SK-N-SH (cell line): ENCODE data around the gene PGP. TPM values are rescaled to one million over a fixed set of nuclear protein-coding genes. Genes with fewer than 3 reads are reported as not detected.
A peak's percentile ranks its signal among the peaks of the same experiment; 100 is the strongest.

Source experiments
- CTCF ChIA-PET: fragments of 300-600, 350-600 bp; formaldehyde crosslinking; extraction: SDS; loops from one replicate; lab custom pipeline; 2021; lab: Yijun Ruan, JAX
- POLR2A ChIA-PET: fragments of 350-600 bp; sonication (Branson Sonifier 250); formaldehyde crosslinking; extraction: SDS; loops from one replicate; lab custom pipeline; 2020; ENCODE audit warnings: antibody characterized with exemption, inconsistent platforms; lab: Yijun Ruan, JAX
- DNase-seq: peaks from one replicate; pipeline ENCODE4 v3.0.0; 2012
- H2AFZ ChIP-seq: fragments of 200-600 bp; sonication (generic); 2 replicates; pipeline ENCODE4 v1.8.1; 2016; ENCODE audit warnings: antibody characterized with exemption, mild to moderate bottlenecking, low read depth
- H3F3A ChIP-seq: fragments of 200-600 bp; sonication (generic); replicated peaks from 2 replicates; pipeline ENCODE3; 2016; ENCODE audit warnings: antibody characterized with exemption, mild to moderate bottlenecking; ENCODE audit not compliant: insufficient read depth
- H3K27ac ChIP-seq, 2 experiments: fragments of 200-500 bp in 1 of 2; fragments of 200-600 bp in 1 of 2; sonication (Bioruptor generic) in 1 of 2; sonication (generic), shearing (Covaris generic) in 1 of 2; 2 replicates each; pipeline versions ENCODE4 v1.5.1 to v1.6.1; 2014 to 2016; ENCODE audit warnings: low read depth in 2 of 2, inconsistent platforms in 1 of 2, low read length in 1 of 2, mild to moderate bottlenecking in 1 of 2, mixed read lengths in 1 of 2
- H3K27me3 ChIP-seq: fragments of 200-600 bp; sonication (generic), shearing (Covaris generic); 2 replicates; pipeline ENCODE4 v1.6.1; 2016; ENCODE audit warnings: mixed run types; ENCODE audit not compliant: insufficient read depth
- H3K36me3 ChIP-seq, 2 experiments: fragments of 200-500 bp in 1 of 2; fragments of 200-600 bp in 1 of 2; sonication (Bioruptor generic) in 1 of 2; sonication (generic) in 1 of 2; replicated peaks in 1 of 2; 2 replicates each; pipeline versions ENCODE3 to v1.5.1; 2014 to 2016; ENCODE audit warnings: low read length in 1 of 2, mild to moderate bottlenecking in 1 of 2; ENCODE audit not compliant: insufficient read depth in 2 of 2, control insufficient read depth in 1 of 2
- H3K4me1 ChIP-seq, 2 experiments: fragments of 200-500 bp in 1 of 2; fragments of 200-600 bp in 1 of 2; sonication (Bioruptor generic) in 1 of 2; sonication (generic), shearing (Covaris generic) in 1 of 2; 2 replicates each; pipeline versions ENCODE4 v1.5.1 to v1.6.1; 2014 to 2016; ENCODE audit warnings: low read depth in 1 of 2, low read length in 1 of 2, mixed run types in 1 of 2; ENCODE audit not compliant: insufficient read depth in 2 of 2, control insufficient read depth in 1 of 2
- H3K4me2 ChIP-seq: fragments of 200-600 bp; sonication (generic), shearing (Covaris generic); 2 replicates; pipeline ENCODE4 v1.6.1; 2017; ENCODE audit warnings: mixed run types
- H3K4me3 ChIP-seq, 2 experiments: fragments of 200-500 bp in 1 of 2; fragments of 200-600 bp in 1 of 2; sonication (Bioruptor generic) in 1 of 2; sonication (generic), shearing (Covaris generic) in 1 of 2; 2 replicates each; pipeline versions ENCODE4 v1.5.1 to v1.8.1; 2014 to 2016; ENCODE audit warnings: low read depth in 2 of 2, inconsistent platforms in 1 of 2, low read length in 1 of 2, mild to moderate bottlenecking in 1 of 2, mixed read lengths in 1 of 2, moderate library complexity in 1 of 2
- H3K79me2 ChIP-seq: fragments of 200-600 bp; sonication (generic); 2 replicates; pipeline ENCODE4 v1.8.1; 2017; ENCODE audit warnings: mild to moderate bottlenecking; ENCODE audit not compliant: insufficient read depth
- H3K9ac ChIP-seq: fragments of 200-600 bp; sonication (generic); 2 replicates; pipeline ENCODE4 v1.6.1; 2017; ENCODE audit warnings: mixed run types
- H3K9me2 ChIP-seq: fragments of 200-600 bp; sonication (generic); 2 replicates; pipeline ENCODE4 v1.6.1; 2017; ENCODE audit warnings: mixed run types
- H3K9me3 ChIP-seq: fragments of 200-600 bp; sonication (generic); 2 replicates; pipeline ENCODE4 v1.6.1; 2017; ENCODE audit warnings: mixed run types, mild to moderate bottlenecking, moderate library complexity
- H4K20me1 ChIP-seq: fragments of 200-600 bp; sonication (generic); 2 replicates; pipeline ENCODE4 v1.6.1; 2017; ENCODE audit warnings: mild to moderate bottlenecking, mixed run types; ENCODE audit not compliant: insufficient read depth
- CHD2 ChIP-seq: fragments of 150-350 bp; IDR thresholded peaks from 2 replicates; pipeline ENCODE4 v1.6.1; 2018; ENCODE audit warnings: low read length; ENCODE audit not compliant: partially characterized antibody
- ELF1 ChIP-seq: IDR thresholded peaks from 2 replicates; pipeline ENCODE4 v1.4.0; 2012
- FOSL2 ChIP-seq: IDR thresholded peaks from 2 replicates; pipeline ENCODE4 v1.4.0; 2012; ENCODE audit warnings: low read depth, mild to moderate bottlenecking, moderate library complexity, borderline replicate concordance
- GABPA ChIP-seq: IDR thresholded peaks from 2 replicates; pipeline ENCODE4 v1.4.0; 2012; ENCODE audit warnings: low read depth, mild to moderate bottlenecking
- JUND ChIP-seq: IDR thresholded peaks from 2 replicates; pipeline ENCODE4 v1.4.0; 2012
- MEF2A ChIP-seq: IDR thresholded peaks from 2 replicates; pipeline ENCODE4 v1.4.0; 2012; ENCODE audit warnings: low read depth, borderline replicate concordance
- MXI1 ChIP-seq: IDR thresholded peaks from 2 replicates; pipeline ENCODE4 v1.6.1; 2012; ENCODE audit warnings: mild to moderate bottlenecking, low read depth, low read length, improper control_type of control experiment
- POLR2AphosphoS5 ChIP-seq: IDR thresholded peaks from 2 replicates; pipeline ENCODE4 v1.6.1; 2012; ENCODE audit warnings: low read depth, low read length
- RAD21 ChIP-seq: IDR thresholded peaks from 2 replicates; pipeline ENCODE4 v1.6.1; 2012; ENCODE audit warnings: mild to moderate bottlenecking, low read length
- SIN3A ChIP-seq: IDR thresholded peaks from 2 replicates; pipeline ENCODE4 v1.6.1; 2012; ENCODE audit warnings: low read depth, mild to moderate bottlenecking, low read length, moderate library complexity, borderline replicate concordance
- TAF1 ChIP-seq: IDR thresholded peaks from 2 replicates; pipeline ENCODE4 v1.6.1; 2012; ENCODE audit warnings: low read depth, mild to moderate bottlenecking, low read length, moderate library complexity, borderline replicate concordance
- YY1 ChIP-seq: IDR thresholded peaks from 2 replicates; pipeline ENCODE4 v1.4.0; 2012; ENCODE audit warnings: low read depth, mild to moderate bottlenecking
- WGBS: methylation state at CpG from one replicate; pipeline ENCODE4 v1.1.6; 2017; ENCODE audit warnings: low lambda C conversion rate; 5-methylcytosine and 5-hydroxymethylcytosine counted together
- polyA plus RNA-seq, 3 experiments: library from polyadenylated mRNA; depleted of rRNA; stranded (reverse); fragments of >200 nt; gene quantifications; 2 replicates each; pipeline ENCODE4 v1.2.3, GENCODE V29; 2012
- TF ChIP-seq, protein P1 (sequence below): IDR thresholded peaks from 2 replicates; pipeline ENCODE4 v1.4.0; 2012; ENCODE audit warnings: low read depth
- TF ChIP-seq, protein P2 (sequence below): IDR thresholded peaks from 2 replicates; pipeline ENCODE4 v1.4.0; 2012; ENCODE audit warnings: low read depth, borderline replicate concordance
- TF ChIP-seq, protein P3 (sequence below): IDR thresholded peaks from 2 replicates; pipeline ENCODE4; 2012
- TF ChIP-seq, protein P4 (sequence below): IDR thresholded peaks from 2 replicates; pipeline ENCODE4 v1.6.1; 2012; ENCODE audit warnings: mild to moderate bottlenecking, low read depth, low read length, moderate library complexity

Gene PGP
- polyA plus RNA-seq, 1 of the 3 experiments (the other 2 are of a cell fraction): 10.3 TPM

DNA sequence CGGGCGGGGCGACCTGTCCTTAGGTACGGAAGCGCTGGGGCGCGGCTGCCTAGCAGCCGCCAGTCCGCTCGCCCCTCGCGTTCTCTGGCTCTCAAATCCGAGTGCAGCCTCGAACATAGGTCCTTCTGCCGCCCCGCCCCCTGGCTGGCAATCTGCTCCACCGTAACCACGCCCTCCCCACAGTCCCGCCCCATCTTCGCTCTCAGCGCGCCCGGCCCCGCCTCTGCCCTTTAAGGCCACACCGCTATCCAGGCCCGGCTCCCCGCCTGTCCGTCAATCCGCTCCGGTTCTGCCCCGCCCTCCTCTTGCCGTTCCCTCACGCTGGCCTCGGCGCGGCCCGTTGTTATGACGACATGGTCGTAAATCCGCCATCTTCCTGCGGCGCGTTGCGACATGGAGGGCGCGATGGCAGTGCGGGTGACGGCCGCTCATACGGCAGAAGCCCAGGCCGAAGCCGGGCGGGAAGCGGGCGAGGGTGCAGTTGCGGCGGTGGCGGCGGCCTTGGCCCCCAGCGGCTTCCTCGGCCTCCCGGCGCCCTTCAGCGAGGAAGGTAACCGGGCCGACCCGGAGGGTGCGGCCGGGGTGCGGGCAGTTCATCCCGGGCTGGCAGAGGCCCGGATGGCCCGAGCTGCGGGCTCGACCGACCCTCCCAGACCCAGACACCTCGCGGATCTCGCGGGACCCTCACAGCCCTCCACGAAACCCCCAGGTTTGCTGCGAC lies 8.7 kb upstream of the PGP start, which contains the start of gene E4F1:
Gene E4F1, plus strand, starts transcription at position 371 of the 721 bp plus-strand sequence. Its CDS starts 23 bp downstream, at position 394.
- peak within 1 kb of the TSS; percentile 72 to 96 for H3K4me3 ChIP-seq
- peaks cover 26% of the 10 kb centered on the region for H4K20me1 ChIP-seq
- peak within 1 kb of the TSS; percentile 91 for H3K4me2 ChIP-seq
- peak within 1 kb of the TSS; percentile 62 to 75 for H3K27ac ChIP-seq
- no peaks in the 10 kb centered on the region for H3F3A ChIP-seq
- no peaks in the 10 kb centered on the region for H3K9me3 ChIP-seq
- WGBS: 1% methylated on average over 27 of the region's 82 CpGs
- CTCF ChIA-PET: interaction anchor here (1.5 kb wide), 1 partner anchor 29 kb away, joined by 5 read pairs; no protein-coding TSS in a partner anchor
- TF ChIP-seq MXI1: peak; percentile 97
- TF ChIP-seq RAD21: no peak
- TF ChIP-seq GABPA: peak; percentile 42; the same call in 1 of the 2 replicates
- TF ChIP-seq, protein P1, sequence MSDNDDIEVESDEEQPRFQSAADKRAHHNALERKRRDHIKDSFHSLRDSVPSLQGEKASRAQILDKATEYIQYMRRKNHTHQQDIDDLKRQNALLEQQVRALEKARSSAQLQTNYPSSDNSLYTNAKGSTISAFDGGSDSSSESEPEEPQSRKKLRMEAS: peak; percentile 84
- TF ChIP-seq, protein P2, sequence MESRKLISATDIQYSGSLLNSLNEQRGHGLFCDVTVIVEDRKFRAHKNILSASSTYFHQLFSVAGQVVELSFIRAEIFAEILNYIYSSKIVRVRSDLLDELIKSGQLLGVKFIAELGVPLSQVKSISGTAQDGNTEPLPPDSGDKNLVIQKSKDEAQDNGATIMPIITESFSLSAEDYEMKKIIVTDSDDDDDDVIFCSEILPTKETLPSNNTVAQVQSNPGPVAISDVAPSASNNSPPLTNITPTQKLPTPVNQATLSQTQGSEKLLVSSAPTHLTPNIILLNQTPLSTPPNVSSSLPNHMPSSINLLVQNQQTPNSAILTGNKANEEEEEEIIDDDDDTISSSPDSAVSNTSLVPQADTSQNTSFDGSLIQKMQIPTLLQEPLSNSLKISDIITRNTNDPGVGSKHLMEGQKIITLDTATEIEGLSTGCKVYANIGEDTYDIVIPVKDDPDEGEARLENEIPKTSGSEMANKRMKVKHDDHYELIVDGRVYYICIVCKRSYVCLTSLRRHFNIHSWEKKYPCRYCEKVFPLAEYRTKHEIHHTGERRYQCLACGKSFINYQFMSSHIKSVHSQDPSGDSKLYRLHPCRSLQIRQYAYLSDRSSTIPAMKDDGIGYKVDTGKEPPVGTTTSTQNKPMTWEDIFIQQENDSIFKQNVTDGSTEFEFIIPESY: peak; percentile 52; the same call in 1 of the 2 replicates
- TF ChIP-seq, protein P3, sequence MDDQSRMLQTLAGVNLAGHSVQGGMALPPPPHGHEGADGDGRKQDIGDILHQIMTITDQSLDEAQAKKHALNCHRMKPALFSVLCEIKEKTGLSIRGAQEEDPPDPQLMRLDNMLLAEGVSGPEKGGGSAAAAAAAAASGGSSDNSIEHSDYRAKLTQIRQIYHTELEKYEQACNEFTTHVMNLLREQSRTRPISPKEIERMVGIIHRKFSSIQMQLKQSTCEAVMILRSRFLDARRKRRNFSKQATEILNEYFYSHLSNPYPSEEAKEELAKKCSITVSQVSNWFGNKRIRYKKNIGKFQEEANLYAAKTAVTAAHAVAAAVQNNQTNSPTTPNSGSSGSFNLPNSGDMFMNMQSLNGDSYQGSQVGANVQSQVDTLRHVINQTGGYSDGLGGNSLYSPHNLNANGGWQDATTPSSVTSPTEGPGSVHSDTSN: peak; percentile 98
- TF ChIP-seq SIN3A: peak; percentile 94; the same call in 1 of the 2 replicates
- TF ChIP-seq, protein P4, sequence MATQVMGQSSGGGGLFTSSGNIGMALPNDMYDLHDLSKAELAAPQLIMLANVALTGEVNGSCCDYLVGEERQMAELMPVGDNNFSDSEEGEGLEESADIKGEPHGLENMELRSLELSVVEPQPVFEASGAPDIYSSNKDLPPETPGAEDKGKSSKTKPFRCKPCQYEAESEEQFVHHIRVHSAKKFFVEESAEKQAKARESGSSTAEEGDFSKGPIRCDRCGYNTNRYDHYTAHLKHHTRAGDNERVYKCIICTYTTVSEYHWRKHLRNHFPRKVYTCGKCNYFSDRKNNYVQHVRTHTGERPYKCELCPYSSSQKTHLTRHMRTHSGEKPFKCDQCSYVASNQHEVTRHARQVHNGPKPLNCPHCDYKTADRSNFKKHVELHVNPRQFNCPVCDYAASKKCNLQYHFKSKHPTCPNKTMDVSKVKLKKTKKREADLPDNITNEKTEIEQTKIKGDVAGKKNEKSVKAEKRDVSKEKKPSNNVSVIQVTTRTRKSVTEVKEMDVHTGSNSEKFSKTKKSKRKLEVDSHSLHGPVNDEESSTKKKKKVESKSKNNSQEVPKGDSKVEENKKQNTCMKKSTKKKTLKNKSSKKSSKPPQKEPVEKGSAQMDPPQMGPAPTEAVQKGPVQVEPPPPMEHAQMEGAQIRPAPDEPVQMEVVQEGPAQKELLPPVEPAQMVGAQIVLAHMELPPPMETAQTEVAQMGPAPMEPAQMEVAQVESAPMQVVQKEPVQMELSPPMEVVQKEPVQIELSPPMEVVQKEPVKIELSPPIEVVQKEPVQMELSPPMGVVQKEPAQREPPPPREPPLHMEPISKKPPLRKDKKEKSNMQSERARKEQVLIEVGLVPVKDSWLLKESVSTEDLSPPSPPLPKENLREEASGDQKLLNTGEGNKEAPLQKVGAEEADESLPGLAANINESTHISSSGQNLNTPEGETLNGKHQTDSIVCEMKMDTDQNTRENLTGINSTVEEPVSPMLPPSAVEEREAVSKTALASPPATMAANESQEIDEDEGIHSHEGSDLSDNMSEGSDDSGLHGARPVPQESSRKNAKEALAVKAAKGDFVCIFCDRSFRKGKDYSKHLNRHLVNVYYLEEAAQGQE: 0 out of 2 replicates have a peak, but pooled peaks have one; percentile 20
- TF ChIP-seq YY1: peak; percentile 90
- no peak for TF ChIP-seq JUND
- peak; percentile 85 for TF ChIP-seq POLR2AphosphoS5
- TF ChIP-seq ELF1: no peak
- TF ChIP-seq FOSL2: no peak
- peak; percentile 90 for TF ChIP-seq CHD2
- TF ChIP-seq TAF1: peak; percentile 92
- TF ChIP-seq MEF2A: no peak
- peaks cover 0 to 5% of the 10 kb centered on the region in 2 experiments for H3K36me3 ChIP-seq
- peak within 1 kb of the TSS; percentile 89 for H3K9ac ChIP-seq
- DNase-seq: peak; percentile 99
- peak within 1 kb of the TSS; percentile 100 for H2AFZ ChIP-seq
- no peaks in the 10 kb centered on the region for H3K27me3 ChIP-seq
- H3K9me2 ChIP-seq: no peaks in the 10 kb centered on the region
- peaks cover 0 to 4% of the 10 kb centered on the region in 2 experiments; a peak in 1 of 4 replicates for H3K4me1 ChIP-seq
- H3K79me2 ChIP-seq: peaks cover 48% of the 10 kb centered on the region
- POLR2A ChIA-PET: no interaction called here
